H1 (cell line): ENCODE measurements around the gene HERC3. TPM values are rescaled to one million over a fixed set of nuclear protein-coding genes. Genes with fewer than 3 reads are reported as not detected.

ENCODE experiments used
- CTCF ChIA-PET: fragments of 300-600 bp; sonication (Branson Sonifier 250); formaldehyde crosslinking; loops from one replicate; lab custom pipeline; 2021; ENCODE audit not compliant: partially characterized antibody; lab: Charles Lee
- POLR2A ChIA-PET: fragments of 300-600 bp; sonication (Branson Sonifier 250); formaldehyde crosslinking; loops from one replicate; lab custom pipeline; 2021; ENCODE audit warnings: inconsistent platforms; ENCODE audit not compliant: partially characterized antibody; lab: Charles Lee
- DNase-seq, 2 experiments: peaks; one replicate each; pipeline versions ENCODE4 v3.0.0 to v3.0.0-alpha.2; 2010 to 2022; ENCODE audit warnings: low spot score in 2 of 2, low read depth in 1 of 2, mixed read lengths in 1 of 2
- FAIRE-seq: peaks from 2 replicates; lab custom pipeline; 2011; peaks lifted over from hg19 to GRCh38; lab: Jason Lieb, UNC
- H2AFZ ChIP-seq: 2 replicates; pipeline ENCODE4 v1.8.1; 2012; ENCODE audit warnings: low read length, inconsistent platforms
- H2AK5ac ChIP-seq: 2 replicates; pipeline ENCODE4 v1.6.1; 2013; ENCODE audit warnings: low read depth, low read length
- H2BK120ac ChIP-seq: replicated peaks from 2 replicates; pipeline ENCODE3; 2013; ENCODE audit warnings: low read depth, low read length, inconsistent platforms
- H2BK12ac ChIP-seq: 2 replicates; pipeline ENCODE4 v1.6.1; 2013; ENCODE audit warnings: low read depth, low read length
- H2BK15ac ChIP-seq: 2 replicates; pipeline ENCODE4 v1.6.1; 2013; ENCODE audit warnings: low read length
- H2BK20ac ChIP-seq: 2 replicates; pipeline ENCODE4 v1.6.1; 2013; ENCODE audit warnings: low read length
- H2BK5ac ChIP-seq: 2 replicates; pipeline ENCODE4 v1.6.1; 2013; ENCODE audit warnings: low read depth, low read length
- H3K14ac ChIP-seq: 2 replicates; pipeline ENCODE4 v1.6.1; 2013; ENCODE audit warnings: inconsistent platforms; ENCODE audit not compliant: insufficient read length
- H3K18ac ChIP-seq: 2 replicates; pipeline ENCODE4 v1.6.1; 2013; ENCODE audit warnings: low read length; ENCODE audit errors: extremely low read depth
- H3K23ac ChIP-seq: 2 replicates; pipeline ENCODE4 v1.6.1; 2013; ENCODE audit warnings: inconsistent platforms; ENCODE audit not compliant: insufficient read length
- H3K23me2 ChIP-seq: 2 replicates; pipeline ENCODE4 v1.6.1; 2013; ENCODE audit warnings: low read depth, low read length
- H3K27ac ChIP-seq: 2 replicates; pipeline ENCODE4 v1.6.1; 2011; ENCODE audit warnings: low read depth, low read length, inconsistent platforms
- H3K27me3 ChIP-seq, 4 experiments: replicated peaks in 1 of 4; 1 replicate in 1 of 4; 2 replicates in 3 of 4; pipeline versions ENCODE4 v1.6.1 to v1.8.1; 2011 to 2013; ENCODE audit warnings: low read length in 3 of 4, mild to moderate bottlenecking in 3 of 4, inconsistent platforms in 2 of 4, mixed read lengths in 2 of 4, moderate library complexity in 1 of 4; ENCODE audit not compliant: control insufficient read depth in 3 of 4, insufficient read depth in 3 of 4; ENCODE audit errors: extremely low read depth in 1 of 4
- H3K36me3 ChIP-seq, 4 experiments: 2 replicates each; pipeline versions ENCODE4 v1.6.1 to v1.8.1; 2011 to 2013; ENCODE audit warnings: mild to moderate bottlenecking in 4 of 4, low read length in 3 of 4, moderate library complexity in 2 of 4, control low read depth in 1 of 4, inconsistent platforms in 1 of 4; ENCODE audit not compliant: insufficient read depth in 4 of 4, control insufficient read depth in 2 of 4
- H3K4ac ChIP-seq: replicated peaks from 2 replicates; pipeline ENCODE3; 2013; ENCODE audit warnings: low read length, low read depth, mixed read lengths, inconsistent platforms; ENCODE audit not compliant: insufficient read length
- H3K4me1 ChIP-seq, 4 experiments: replicated peaks in 1 of 4; 1 replicate in 1 of 4; 2 replicates in 3 of 4; pipeline versions ENCODE4 v1.6.1 to v1.8.1; 2011 to 2013; ENCODE audit warnings: low read length in 3 of 4, inconsistent platforms in 2 of 4, mixed read lengths in 1 of 4; ENCODE audit not compliant: insufficient read depth in 4 of 4, control insufficient read depth in 3 of 4
- H3K4me2 ChIP-seq, 2 experiments: 2 replicates each; pipeline versions ENCODE4 v1.6.1 to v1.8.1; 2011 to 2013; ENCODE audit warnings: low read depth in 2 of 2, low read length in 2 of 2, control low read depth in 1 of 2, inconsistent platforms in 1 of 2, mild to moderate bottlenecking in 1 of 2; ENCODE audit not compliant: insufficient read depth in 1 of 2
- H3K4me3 ChIP-seq, 4 experiments: fragments of 200-600, 300-600 bp in 1 of 4; sonication (generic), shearing (Covaris generic), sonication (Bioruptor Twin) in 1 of 4; 2 replicates each; pipeline versions ENCODE4 v1.5.1 to v1.8.1; 2011 to 2016; ENCODE audit warnings: low read length in 4 of 4, low read depth in 3 of 4, control low read depth in 2 of 4, inconsistent platforms in 2 of 4, mild to moderate bottlenecking in 2 of 4, mixed read lengths in 1 of 4, moderate library complexity in 1 of 4; ENCODE audit not compliant: insufficient read depth in 2 of 4; ENCODE audit errors: extremely low read depth in 1 of 4
- H3K56ac ChIP-seq: replicated peaks from 2 replicates; pipeline ENCODE3; 2013; ENCODE audit warnings: low read depth, mild to moderate bottlenecking, mixed read lengths, low read length, inconsistent platforms; ENCODE audit not compliant: insufficient read length
- H3K79me1 ChIP-seq: 2 replicates; pipeline ENCODE4 v1.6.1; 2013; ENCODE audit warnings: low read depth, low read length, control low read depth
- H3K79me2 ChIP-seq, 2 experiments: 2 replicates each; pipeline versions ENCODE4 v1.6.1 to v1.8.1; 2012 to 2013; ENCODE audit warnings: low read length in 2 of 2, mild to moderate bottlenecking in 2 of 2, inconsistent platforms in 1 of 2; ENCODE audit not compliant: insufficient read depth in 2 of 2, control insufficient read depth in 1 of 2
- H3K9ac ChIP-seq, 4 experiments: replicated peaks in 1 of 4; 1 replicate in 1 of 4; 2 replicates in 3 of 4; pipeline versions ENCODE4 v1.6.1 to v1.8.1; 2011 to 2013; ENCODE audit warnings: low read depth in 3 of 4, low read length in 3 of 4, control low read depth in 2 of 4, mild to moderate bottlenecking in 2 of 4, moderate library complexity in 2 of 4, inconsistent platforms in 1 of 4; ENCODE audit errors: extremely low read depth in 1 of 4
- H3K9me3 ChIP-seq, 2 experiments: 2 replicates each; pipeline versions ENCODE4 v1.6.1 to v1.8.1; 2012 to 2013; ENCODE audit warnings: mild to moderate bottlenecking in 2 of 2, moderate library complexity in 2 of 2, control low read depth in 1 of 2, inconsistent platforms in 1 of 2, low read depth in 1 of 2, low read length in 1 of 2, mixed read lengths in 1 of 2; ENCODE audit not compliant: insufficient read depth in 2 of 2
- H4K20me1 ChIP-seq, 2 experiments: replicated peaks in 1 of 2; 2 replicates each; pipeline versions ENCODE3 to v1.8.1; 2011 to 2013; ENCODE audit warnings: inconsistent platforms in 2 of 2, low read length in 2 of 2, mild to moderate bottlenecking in 1 of 2; ENCODE audit not compliant: insufficient read depth in 2 of 2, control insufficient read depth in 1 of 2
- H4K5ac ChIP-seq: 2 replicates; pipeline ENCODE4 v1.6.1; 2013; ENCODE audit warnings: low read length, low read depth, mixed read lengths, inconsistent platforms; ENCODE audit not compliant: insufficient read length
- H4K8ac ChIP-seq: 2 replicates; pipeline ENCODE4 v1.8.0; 2013; ENCODE audit warnings: mild to moderate bottlenecking, moderate library complexity, low read length, inconsistent platforms; ENCODE audit not compliant: insufficient read depth; ENCODE audit errors: extremely low read depth
- H4K91ac ChIP-seq: replicated peaks from 2 replicates; pipeline ENCODE3; 2013; ENCODE audit warnings: low read length, mixed read lengths, inconsistent platforms; ENCODE audit not compliant: insufficient read length
- CHD2 ChIP-seq: IDR thresholded peaks from 2 replicates; pipeline ENCODE4 v1.6.1; 2012; ENCODE audit warnings: low read length, improper control_type of control experiment
- TEAD4 ChIP-seq: IDR thresholded peaks from 2 replicates; pipeline ENCODE4 v1.6.1; 2012; ENCODE audit warnings: low read depth, low read length, inconsistent platforms, mixed read lengths
- WGBS, 2 experiments: shearing (Covaris generic) in 1 of 2; methylation state at CpG; one replicate each; pipeline versions ENCODE4 v1.1.6 to v1.1.7; 2013 to 2015; ENCODE audit warnings: low lambda C conversion rate in 2 of 2, mixed read lengths in 2 of 2, inconsistent platforms in 1 of 2, low coverage in 1 of 2, missing lambda C conversion rate in 1 of 2; ENCODE audit not compliant: insufficient replicate concordance in 2 of 2, insufficient coverage in 1 of 2, insufficient read length in 1 of 2; ENCODE audit errors: extremely low coverage in 1 of 2, missing lambda C conversion rate in 1 of 2; 5-methylcytosine and 5-hydroxymethylcytosine counted together
- polyA plus RNA-seq, 7 experiments: library from polyadenylated mRNA; depleted of rRNA in 3 of 7; stranded (reverse) in 5 of 7; unstranded in 2 of 7; fragments of >200 nt in 5 of 7; fragments of 200-250 nt in 2 of 7; gene quantifications; 1 replicate in 5 of 7; 2 replicates in 1 of 7; 4 replicates in 1 of 7; pipeline versions ENCODE4 v1.2.1 to v1.2.3, GENCODE V29; 2011 to 2013; ENCODE audit warnings: missing spikeins in 2 of 7, mixed read lengths in 2 of 7
- total RNA-seq: library from RNA; stranded (reverse); fragmentation: NEBNext Ultra II Directional; extraction: Animal tissue kit (Norgen Biotek cat#: 25700); gene quantifications from 2 replicates; pipeline ENCODE4 v1.2.1, GENCODE V29; 2021

Gene HERC3
- total and polyA plus RNA-seq, 2 of the 8 experiments (the other 6 are each of a cell fraction or from before 2014, with no cell fraction given) = 1.4 to 5.7 TPM

GRCh38 chr4:88619971-88620370, 27.7 kb downstream of the HERC3 start:
- CTCF ChIA-PET = interaction anchor here (1.0 to 1.6 kb wide), 2 partner anchors 42 to 53 kb away, joined by 3 to 5 read pairs; no protein-coding TSS in a partner anchor
- no peak overlapping the region for H2BK5ac ChIP-seq
- POLR2A ChIA-PET = no interaction called here
- no peak overlapping the region for H3K4me2 ChIP-seq
- no peak overlapping the region for H2AK5ac ChIP-seq
- H3K23ac ChIP-seq = no peak overlapping the region
- H3K4me3 ChIP-seq = no peak overlapping the region
- no peak overlapping the region for H2BK120ac ChIP-seq
- H3K14ac ChIP-seq = no peak overlapping the region
- no peak overlapping the region for H4K8ac ChIP-seq
- no peaks in the 10 kb centered on the region for H3K4me1 ChIP-seq
- no peaks in the 10 kb centered on the region for H4K20me1 ChIP-seq
- H4K5ac ChIP-seq = no peak overlapping the region
- TF ChIP-seq CHD2 = no peak
- no peak for TF ChIP-seq TEAD4
- no peaks in the 10 kb centered on the region for H3K23me2 ChIP-seq
- no peak overlapping the region for H2AFZ ChIP-seq
- no peak overlapping the region for H3K56ac ChIP-seq
- FAIRE-seq (no peak), DNase-seq (no peak)
- H3K9ac ChIP-seq = no peak overlapping the region
- H3K9me3 ChIP-seq = peaks cover 0 to 3% of the 10 kb centered on the region in 2 experiments; a peak in 1 of 4 replicates
- no peak overlapping the region for H2BK20ac ChIP-seq
- H3K18ac ChIP-seq = no peak overlapping the region
- no peak overlapping the region for H3K4ac ChIP-seq
- no peaks in the 10 kb centered on the region for H3K79me2 ChIP-seq
- H3K27ac ChIP-seq = no peak overlapping the region
- H2BK15ac ChIP-seq = no peak overlapping the region
- WGBS, 2 experiments = 84% methylated on average over 1 of the region's 1 CpG; no CpG with 5 or more reads in 1 of the 2 experiments
- H3K36me3 ChIP-seq = no peaks in the 10 kb centered on the region
- H3K27me3 ChIP-seq = no peaks in the 10 kb centered on the region; a peak in 1 of 7 replicates
- no peak overlapping the region for H4K91ac ChIP-seq
- H3K79me1 ChIP-seq = no peaks in the 10 kb centered on the region
- no peak overlapping the region for H2BK12ac ChIP-seq
